Dedifferentiated amniotic fluid mesenchymal stem cell (primary cell): ENCODE results near the gene SEMA5B.

Experiments used
- DNase-seq: peaks from one replicate; pipeline ENCODE4 v3.0.0-alpha.2; 2016; ENCODE audit errors: extremely low spot score

Gene SEMA5B

GRCh38 chr3:122946185-122946584 lies 81.4 kb downstream of the SEMA5B start:
- no peak for DNase-seq

- no peak for DNase-seq
These were observed 82.3 kb downstream of the SEMA5B start for GRCh38 chr3:122945230-122945629.

- DNase-seq = no peak
These were observed 82.8 kb downstream of the SEMA5B start for GRCh38 chr3:122944671-122945161.

- DNase-seq = no peak
These were observed 83.8 kb downstream of the SEMA5B start for GRCh38 chr3:122943828-122944190.

GRCh38 chr3:122942937-122943827 lies 84.4 kb downstream of the SEMA5B start:
- peak; percentile 26 for DNase-seq

GRCh38 chr3:122942239-122942638 lies 85.3 kb downstream of the SEMA5B start:
- no peak for DNase-seq

GRCh38 chr3:122941228-122942206 lies 86.0 kb downstream of the SEMA5B start:
- no peak for DNase-seq

GRCh38 chr3:122940628-122941086 lies 86.9 kb downstream of the SEMA5B start:
- DNase-seq = peak; percentile 46

GRCh38 chr3:122938783-122939425 lies 88.7 kb downstream of the SEMA5B start:
- DNase-seq = no peak

GRCh38 chr3:122937745-122938144 lies 89.8 kb downstream of the SEMA5B start:
- no peak for DNase-seq

GRCh38 chr3:122936986-122937385 lies 90.6 kb downstream of the SEMA5B start:
- DNase-seq = no peak

- DNase-seq = no peak
These were observed 91.2 kb downstream of the SEMA5B start for GRCh38 chr3:122936335-122936734.

GRCh38 chr3:122934251-122934650 lies 93.3 kb downstream of the SEMA5B start:
- no peak for DNase-seq

- DNase-seq = no peak
These were observed 95.2 kb downstream of the SEMA5B start for GRCh38 chr3:122932251-122932967.

- DNase-seq = no peak
These were observed 95.9 kb downstream of the SEMA5B start for GRCh38 chr3:122931636-122932035.

GRCh38 chr3:122930063-122930997 lies 97.2 kb downstream of the SEMA5B start:
- no peak for DNase-seq

- no peak for DNase-seq
These were observed 98.1 kb downstream of the SEMA5B start for GRCh38 chr3:122929188-122930062.

GRCh38 chr3:122928396-122929187 lies 99.0 kb downstream of the SEMA5B start:
- DNase-seq = no peak
